KMS-11 (cell line): ENCODE results near the gene CALN1.

Experiments
- H2AFZ ChIP-seq: fragments of 200-600 bp; sonication (generic); 2 replicates; pipeline ENCODE4 v1.6.1; 2016; ENCODE audit warnings: antibody characterized with exemption, mixed run types, low read depth
- H3K27ac ChIP-seq: fragments of 200-600 bp; sonication (generic); 2 replicates; pipeline ENCODE4 v1.6.1; 2016; ENCODE audit warnings: mild to moderate bottlenecking, mixed run types
- H3K27me3 ChIP-seq: fragments of 200-600 bp; sonication (generic); 2 replicates; pipeline ENCODE4 v1.6.1; 2017; ENCODE audit warnings: mild to moderate bottlenecking, low read depth, mixed run types, moderate library complexity; ENCODE audit not compliant: insufficient read depth
- H3K36me3 ChIP-seq: fragments of 200-600 bp; sonication (generic); 2 replicates; pipeline ENCODE4 v1.6.1; 2017; ENCODE audit warnings: mild to moderate bottlenecking, mixed run types; ENCODE audit not compliant: insufficient read depth
- H3K4me1 ChIP-seq: fragments of 200-600 bp; sonication (generic); 2 replicates; pipeline ENCODE4 v1.6.1; 2016; ENCODE audit warnings: mild to moderate bottlenecking, low read depth, mixed run types; ENCODE audit not compliant: poor library complexity, severe bottlenecking
- H3K4me2 ChIP-seq: fragments of 200-600 bp; sonication (generic); 2 replicates; pipeline ENCODE4 v1.7.0; 2016; ENCODE audit warnings: mild to moderate bottlenecking, mixed run types
- H3K4me3 ChIP-seq: fragments of 200-600 bp; sonication (generic); IDR thresholded peaks from 2 replicates; pipeline ENCODE4 v1.6.1; 2017; ENCODE audit warnings: low read depth, low read length, mixed read lengths; ENCODE audit not compliant: insufficient read depth
- H3K79me2 ChIP-seq: fragments of 200-600 bp; sonication (generic); 2 replicates; pipeline ENCODE4 v1.6.1; 2016; ENCODE audit warnings: low read depth, mixed run types; ENCODE audit not compliant: insufficient read depth
- H3K9ac ChIP-seq: fragments of 200-600 bp; sonication (generic); 2 replicates; pipeline ENCODE4 v1.6.1; 2016; ENCODE audit warnings: mild to moderate bottlenecking, mixed run types
- H4K20me1 ChIP-seq: fragments of 200-600 bp; sonication (generic); 2 replicates; pipeline ENCODE4 v1.6.1; 2016; ENCODE audit warnings: mild to moderate bottlenecking, mixed run types; ENCODE audit not compliant: insufficient read depth
- CTCF ChIP-seq: fragments of 200-600 bp; sonication (generic); conservative IDR thresholded peaks from 2 replicates; pipeline ENCODE4 v1.6.1; 2017; ENCODE audit warnings: low read depth, mild to moderate bottlenecking, antibody characterized with exemption, low read length, moderate library complexity, mixed read lengths

Gene CALN1

GRCh38 chr7:72438491-72438890 is 26.4 kb upstream of the CALN1 start:
- Histone ChIP-seq H3K27ac (no peak overlapping the region), H3K4me2 (no peak overlapping the region), H3K27me3 (no peaks in the 10 kb centered on the region), H3K79me2 (no peaks in the 10 kb centered on the region), H4K20me1 (no peaks in the 10 kb centered on the region), H3K9ac (no peak overlapping the region), H3K36me3 (no peaks in the 10 kb centered on the region), H3K4me3 (no peak overlapping the region), H2AFZ (no peak overlapping the region), H3K4me1 (no peaks in the 10 kb centered on the region)
- no peak for TF ChIP-seq CTCF

DNA sequence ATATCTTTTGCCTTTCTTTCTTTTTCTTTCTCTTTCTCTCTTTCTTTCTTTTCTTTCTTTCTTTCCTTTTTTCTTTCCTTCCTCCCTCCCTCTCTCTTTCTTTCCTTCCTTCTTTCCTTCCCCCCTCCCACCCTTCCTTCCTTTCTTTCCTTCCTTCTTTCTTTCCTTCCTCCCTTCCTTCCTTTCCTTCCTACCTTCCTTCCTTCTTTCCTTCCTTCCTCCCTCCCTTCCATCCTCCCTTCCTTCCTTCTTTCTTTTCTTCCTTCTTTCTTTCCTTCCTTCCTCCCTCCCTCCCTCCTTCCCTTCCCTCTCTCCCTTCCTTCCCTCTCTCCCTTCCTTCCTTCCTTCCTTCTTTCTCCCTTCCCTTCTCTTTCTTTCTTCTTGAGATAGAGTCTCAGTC is 25.5 kb upstream of the CALN1 start:
- H3K79me2 ChIP-seq, result no peaks in the 10 kb centered on the region
- H3K4me2 ChIP-seq, result no peak overlapping the region
- no peak overlapping the region for H3K4me3 ChIP-seq
- no peaks in the 10 kb centered on the region for H3K36me3 ChIP-seq
- H2AFZ ChIP-seq, result no peak overlapping the region
- TF ChIP-seq CTCF, result no peak
- no peaks in the 10 kb centered on the region for H3K4me1 ChIP-seq
- no peaks in the 10 kb centered on the region for H3K27me3 ChIP-seq
- no peak overlapping the region for H3K27ac ChIP-seq
- no peak overlapping the region for H3K9ac ChIP-seq
- H4K20me1 ChIP-seq, result no peaks in the 10 kb centered on the region

- no peak overlapping the region for H3K27ac ChIP-seq
- no peaks in the 10 kb centered on the region for H3K36me3 ChIP-seq
- H3K4me2 ChIP-seq, result no peak overlapping the region
- no peak overlapping the region for H2AFZ ChIP-seq
- H3K27me3 ChIP-seq, result no peaks in the 10 kb centered on the region
- no peak for TF ChIP-seq CTCF
- no peaks in the 10 kb centered on the region for H3K79me2 ChIP-seq
- H3K4me3 ChIP-seq, result no peak overlapping the region
- no peaks in the 10 kb centered on the region for H3K4me1 ChIP-seq
- H3K9ac ChIP-seq, result no peak overlapping the region
- no peaks in the 10 kb centered on the region for H4K20me1 ChIP-seq
These were observed 25.0 kb upstream of the CALN1 start for GRCh38 chr7:72437061-72437585.

- Histone ChIP-seq H3K4me2 (no peak overlapping the region), H2AFZ (no peak overlapping the region), H3K9ac (no peak overlapping the region), H3K27me3 (no peaks in the 10 kb centered on the region), H3K27ac (no peak overlapping the region), H4K20me1 (no peaks in the 10 kb centered on the region), H3K36me3 (no peaks in the 10 kb centered on the region), H3K79me2 (no peaks in the 10 kb centered on the region), H3K4me1 (no peaks in the 10 kb centered on the region), H3K4me3 (no peak overlapping the region)
- no peak for TF ChIP-seq CTCF
These were observed 23.9 kb upstream of the CALN1 start for GRCh38 chr7:72435925-72436480.
